HG02970 (cell line): ENCODE measurements around the gene ZCCHC7.
"Not testable (repeated sequence)": the region's sequence is repeated elsewhere in the genome, so short reads cannot be mapped to it uniquely, and the experiment has no call there.

Source experiments
- ATAC-seq: cut with Tn5 transposase; IDR thresholded peaks from one replicate; pipeline ENCODE4 v1.9.1; 2021; ENCODE audit warnings: mild to moderate bottlenecking, moderate library complexity, moderate number of reproducible peaks; ENCODE audit not compliant: unreplicated experiment, low FRiP score

The ZCCHC7 gene

GRCh38 chr9:37203456-37203855 is 83.1 kb downstream of the ZCCHC7 start:
- not testable (repeated sequence) for ATAC-seq

- no peak for ATAC-seq
Observed at GRCh38 chr9:37206121-37206620, 85.8 kb downstream of the ZCCHC7 start.

- no peak for ATAC-seq
Observed at GRCh38 chr9:37209431-37210386, 89.3 kb downstream of the ZCCHC7 start.

- no peak for ATAC-seq
Observed at GRCh38 chr9:37210737-37211523, 90.6 kb downstream of the ZCCHC7 start.

GRCh38 chr9:37212435-37212834 is 92.1 kb downstream of the ZCCHC7 start:
- no peak for ATAC-seq

GRCh38 chr9:37215381-37215780 is 95.0 kb downstream of the ZCCHC7 start:
- no peak for ATAC-seq

GRCh38 chr9:37215830-37216229 is 95.5 kb downstream of the ZCCHC7 start:
- ATAC-seq: no peak

GRCh38 chr9:37217161-37217560 is 96.8 kb downstream of the ZCCHC7 start:
- no peak for ATAC-seq

GRCh38 chr9:37218800-37219425 is 98.5 kb downstream of the ZCCHC7 start:
- ATAC-seq: no peak

- ATAC-seq: no peak
Observed at GRCh38 chr9:37220971-37221370, 100.6 kb downstream of the ZCCHC7 start.

- ATAC-seq: no peak
Observed at GRCh38 chr9:37221489-37222106, 101.2 kb downstream of the ZCCHC7 start.

GRCh38 chr9:37229455-37229854 is 109.1 kb downstream of the ZCCHC7 start:
- no peak for ATAC-seq

GRCh38 chr9:37229882-37230482 is 109.6 kb downstream of the ZCCHC7 start:
- ATAC-seq: no peak

- ATAC-seq: no peak
Observed at GRCh38 chr9:37236822-37237221, 116.4 kb downstream of the ZCCHC7 start.

GRCh38 chr9:37238122-37238521 is 117.7 kb downstream of the ZCCHC7 start:
- ATAC-seq: no peak

- no peak for ATAC-seq
Observed at GRCh38 chr9:37239224-37239859, 119.0 kb downstream of the ZCCHC7 start.

GRCh38 chr9:37239921-37240320 is 119.5 kb downstream of the ZCCHC7 start:
- ATAC-seq: no peak

- no peak for ATAC-seq
Observed at GRCh38 chr9:37241340-37241739, 121.0 kb downstream of the ZCCHC7 start.

- ATAC-seq: no peak
Observed at GRCh38 chr9:37242089-37242488, 121.7 kb downstream of the ZCCHC7 start.
